HepG2 (cell line): ENCODE results near the gene NAB2. TPM values are rescaled to one million over a fixed set of nuclear protein-coding genes. Genes with fewer than 3 reads are reported as not detected.

Experiments
- ATF7 ChIP-seq, 2 experiments: fragments of 450-650 bp in 1 of 2; sonication (generic) in 1 of 2; formaldehyde crosslinking in 1 of 2; IDR thresholded peaks; 2 replicates each; pipeline versions ENCODE4 v1.4.0 to v1.6.1; 2016 to 2020; ENCODE audit warnings: antibody characterized with exemption in 1 of 2, mild to moderate bottlenecking in 1 of 2, missing genetic modification reagents in 1 of 2
- ESRRA ChIP-seq: sonication (generic); formaldehyde crosslinking; IDR thresholded peaks from 2 replicates; pipeline ENCODE4 v1.5.1; 2020; ENCODE audit warnings: mild to moderate bottlenecking, low read depth, missing genetic modification reagents
- KDM2A ChIP-seq: sonication (generic); formaldehyde crosslinking; IDR thresholded peaks from 2 replicates; pipeline ENCODE4 v1.4.0; 2020; ENCODE audit warnings: low read depth, missing genetic modification reagents, borderline replicate concordance
- KLF16 ChIP-seq, 2 experiments: sonication (generic) in 1 of 2; formaldehyde crosslinking in 1 of 2; IDR thresholded peaks; 2 replicates each; pipeline versions ENCODE4 v1.6.1 to v1.8.0; 2016 to 2023; ENCODE audit warnings: missing genetic modification reagents in 2 of 2, missing compliant biosample characterization in 1 of 2
- PHF8 ChIP-seq: sonication (generic); formaldehyde crosslinking; IDR thresholded peaks from 2 replicates; pipeline ENCODE4 v1.5.0; 2020; ENCODE audit warnings: missing genetic modification reagents
- PITX1 ChIP-seq: sonication (generic); formaldehyde crosslinking; IDR thresholded peaks from 2 replicates; pipeline ENCODE4 v1.5.1; 2020; ENCODE audit warnings: mild to moderate bottlenecking, missing genetic modification reagents
- POLR2A ChIP-seq, 2 experiments: IDR thresholded peaks; 2 replicates each; pipeline ENCODE4 v1.6.1; 2011; ENCODE audit warnings: low read depth in 2 of 2, low read length in 2 of 2, mild to moderate bottlenecking in 1 of 2, moderate library complexity in 1 of 2; ENCODE audit not compliant: insufficient read depth in 1 of 2
- POLR2G ChIP-seq: fragments of 200-400 bp; formaldehyde crosslinking; IDR thresholded peaks from 2 replicates; pipeline ENCODE4 v1.6.1; 2018; ENCODE audit warnings: mild to moderate bottlenecking, low read depth, low read length, moderate library complexity
- TGIF2 ChIP-seq: IDR thresholded peaks from 2 replicates; pipeline ENCODE4 v1.6.1; 2016; ENCODE audit warnings: control low read depth, missing compliant biosample characterization
- ZBTB1 ChIP-seq: sonication (generic); formaldehyde crosslinking; IDR thresholded peaks from 2 replicates; pipeline ENCODE4 v1.4.0; 2020; ENCODE audit warnings: missing genetic modification reagents, borderline replicate concordance
- ZBTB21 ChIP-seq: sonication (generic); formaldehyde crosslinking; IDR thresholded peaks from 2 replicates; pipeline ENCODE4 v1.4.0; 2020; ENCODE audit warnings: missing genetic modification reagents
- ZBTB33 ChIP-seq: sonication (generic); formaldehyde crosslinking; IDR thresholded peaks from 2 replicates; pipeline ENCODE4 v1.4.0; 2020; ENCODE audit warnings: missing genetic modification reagents
- ZHX1 ChIP-seq: sonication (generic); formaldehyde crosslinking; IDR thresholded peaks from 2 replicates; pipeline ENCODE4 v1.8.1; 2022; ENCODE audit warnings: low read depth, mild to moderate bottlenecking, missing genetic modification reagents
- ZKSCAN5 ChIP-seq: sonication (generic); formaldehyde crosslinking; IDR thresholded peaks from 2 replicates; pipeline ENCODE4 v1.5.1; 2020; ENCODE audit warnings: mild to moderate bottlenecking, missing genetic modification reagents
- ZNF263 ChIP-seq: sonication (generic); formaldehyde crosslinking; IDR thresholded peaks from 2 replicates; pipeline ENCODE4 v1.4.0; 2020; ENCODE audit warnings: missing genetic modification reagents
- ZNF33A ChIP-seq: sonication (generic); formaldehyde crosslinking; IDR thresholded peaks from 2 replicates; pipeline ENCODE4 v1.5.1; 2020; ENCODE audit warnings: missing genetic modification reagents, mild to moderate bottlenecking, moderate library complexity, borderline replicate concordance
- ZNF414 ChIP-seq: sonication (generic); formaldehyde crosslinking; IDR thresholded peaks from 2 replicates; pipeline ENCODE4 v1.5.0; 2020; ENCODE audit warnings: missing genetic modification reagents
- ZNF562 ChIP-seq: sonication (generic); formaldehyde crosslinking; IDR thresholded peaks from 2 replicates; pipeline ENCODE4 v1.8.0; 2022; ENCODE audit warnings: missing genetic modification reagents, borderline replicate concordance
- ZSCAN25 ChIP-seq: sonication (generic); formaldehyde crosslinking; IDR thresholded peaks from 2 replicates; pipeline ENCODE4 v1.8.0; 2022; ENCODE audit warnings: mild to moderate bottlenecking, missing genetic modification reagents
- polyA plus RNA-seq, 8 experiments: library from polyadenylated mRNA; depleted of rRNA in 3 of 8; stranded (reverse) in 7 of 8; unstranded in 1 of 8; fragments of >200 nt; fragmentation: Illumina TruSeq in 4 of 8; extraction: Trizol in 4 of 8; gene quantifications; 2 replicates each; pipeline versions ENCODE4 v1.2.1 to v1.2.3, GENCODE V29; 2011 to 2016; ENCODE audit warnings: low read depth in 4 of 8, missing spikeins in 1 of 8, mixed read lengths in 1 of 8; ENCODE audit not compliant: insufficient read depth in 1 of 8
- total RNA-seq, 5 experiments: library from RNA; depleted of rRNA; stranded (reverse); fragments of >200 nt; fragmentation: Illumina TruSeq; extraction: Trizol; gene quantifications; 2 replicates each; pipeline ENCODE4 v1.2.3, GENCODE V29; 2016; ENCODE audit warnings: low read depth in 1 of 5
- TF ChIP-seq, protein P1 (sequence below): sonication (generic); formaldehyde crosslinking; IDR thresholded peaks from 2 replicates; pipeline ENCODE4 v1.8.1; 2023; ENCODE audit warnings: mild to moderate bottlenecking, missing genetic modification reagents
- TF ChIP-seq, protein P2 (sequence below): sonication (generic); formaldehyde crosslinking; IDR thresholded peaks from 2 replicates; pipeline ENCODE4 v1.4.0; 2020; ENCODE audit warnings: mild to moderate bottlenecking, missing genetic modification reagents

NAB2 gene
- total and polyA plus RNA-seq, 2 of the 13 experiments (the other 11 are each of a cell fraction or from before 2014, with no cell fraction given): 11.7 to 12.9 TPM

DNA sequence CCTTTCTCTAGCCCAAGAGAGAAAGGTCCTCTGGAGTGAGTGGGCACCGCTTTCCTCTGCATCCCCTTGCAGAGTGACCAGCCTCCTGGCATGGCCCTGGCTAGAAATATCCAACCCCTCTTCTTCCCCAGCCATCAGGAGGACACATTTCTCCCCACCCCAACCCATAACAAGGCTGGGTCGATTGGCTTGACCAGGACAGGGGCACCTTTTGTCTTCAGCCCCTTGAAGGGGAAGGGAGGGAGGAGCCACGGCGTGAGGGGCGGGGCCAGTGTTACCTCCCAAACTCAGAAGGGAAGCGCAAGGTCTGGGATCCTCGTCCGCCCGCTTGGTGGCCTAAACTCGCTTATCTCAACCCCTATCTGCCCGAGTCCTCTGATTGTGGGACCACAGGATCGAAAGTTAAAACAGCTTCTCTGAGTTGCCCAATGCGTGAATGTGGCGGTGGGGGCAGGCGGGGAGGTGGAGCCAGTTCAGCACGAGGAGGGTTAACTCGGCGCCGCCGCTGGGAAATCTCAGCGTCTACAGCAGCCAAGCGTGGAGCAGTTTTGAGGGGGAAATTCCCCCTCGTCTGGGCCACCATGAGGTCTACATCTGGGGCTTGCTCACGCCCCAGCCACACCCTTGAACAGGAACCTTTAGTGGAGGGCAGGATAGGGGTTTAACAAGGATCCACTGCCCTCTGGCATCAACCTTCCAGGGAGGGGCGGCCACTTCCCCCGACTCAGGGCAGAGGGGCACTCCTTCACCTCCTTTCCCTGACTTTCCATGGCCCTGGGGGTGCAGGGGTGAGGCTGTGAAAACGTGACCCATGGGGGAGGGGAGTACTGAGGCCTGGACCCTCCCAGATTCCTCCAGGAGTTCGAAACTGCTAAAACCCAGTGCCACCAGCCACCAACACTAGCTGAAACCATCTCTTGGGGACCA lies 21.5 kb downstream of the NAB2 start (continued):
- TF ChIP-seq ZNF263: 0 out of 2 replicates have a peak, but pooled peaks have one; percentile 4
- no peak for TF ChIP-seq ZKSCAN5
- no peak for TF ChIP-seq ZHX1 (CRISPR knock-in tag)
- TF ChIP-seq, protein P1, sequence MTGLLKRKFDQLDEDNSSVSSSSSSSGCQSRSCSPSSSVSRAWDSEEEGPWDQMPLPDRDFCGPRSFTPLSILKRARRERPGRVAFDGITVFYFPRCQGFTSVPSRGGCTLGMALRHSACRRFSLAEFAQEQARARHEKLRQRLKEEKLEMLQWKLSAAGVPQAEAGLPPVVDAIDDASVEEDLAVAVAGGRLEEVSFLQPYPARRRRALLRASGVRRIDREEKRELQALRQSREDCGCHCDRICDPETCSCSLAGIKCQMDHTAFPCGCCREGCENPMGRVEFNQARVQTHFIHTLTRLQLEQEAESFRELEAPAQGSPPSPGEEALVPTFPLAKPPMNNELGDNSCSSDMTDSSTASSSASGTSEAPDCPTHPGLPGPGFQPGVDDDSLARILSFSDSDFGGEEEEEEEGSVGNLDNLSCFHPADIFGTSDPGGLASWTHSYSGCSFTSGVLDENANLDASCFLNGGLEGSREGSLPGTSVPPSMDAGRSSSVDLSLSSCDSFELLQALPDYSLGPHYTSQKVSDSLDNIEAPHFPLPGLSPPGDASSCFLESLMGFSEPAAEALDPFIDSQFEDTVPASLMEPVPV (CRISPR knock-in tag): no peak
- TF ChIP-seq POLR2A (IDR thresholded peaks at IDR 0.05; ENCODE audit: insufficient read depth in 1 of 2, low read depth in 2 of 2, low read length in 2 of 2): peak; percentile 1 to 58; a peak in 2 of 4 replicates
- peak; percentile 64; the same call in 1 of the 2 replicates for TF ChIP-seq KDM2A (CRISPR knock-in tag)
- TF ChIP-seq ZNF562 (CRISPR knock-in tag): no peak
- TF ChIP-seq PITX1 (CRISPR knock-in tag): no peak
- no peak for TF ChIP-seq ZBTB1 (CRISPR knock-in tag)
- TF ChIP-seq ESRRA (CRISPR knock-in tag): 0 out of 2 replicates have a peak, but pooled peaks have one; percentile 32
- TF ChIP-seq ZBTB21 (CRISPR knock-in tag): no peak
- TF ChIP-seq TGIF2 (CRISPR knock-in tag): 0 out of 2 replicates have a peak, but pooled peaks have one; percentile 40
- TF ChIP-seq ZSCAN25 (CRISPR knock-in tag): peak; percentile 94
- TF ChIP-seq, protein P2, sequence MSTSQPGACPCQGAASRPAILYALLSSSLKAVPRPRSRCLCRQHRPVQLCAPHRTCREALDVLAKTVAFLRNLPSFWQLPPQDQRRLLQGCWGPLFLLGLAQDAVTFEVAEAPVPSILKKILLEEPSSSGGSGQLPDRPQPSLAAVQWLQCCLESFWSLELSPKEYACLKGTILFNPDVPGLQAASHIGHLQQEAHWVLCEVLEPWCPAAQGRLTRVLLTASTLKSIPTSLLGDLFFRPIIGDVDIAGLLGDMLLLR (CRISPR knock-in tag): 0 out of 2 replicates have a peak, but pooled peaks have one; percentile 31
- 0 out of 2 replicates have a peak, but pooled peaks have one; percentile 30 for TF ChIP-seq ZNF414
- no peak for TF ChIP-seq ZNF33A (CRISPR knock-in tag)
- TF ChIP-seq KLF16 (CRISPR knock-in tag; IDR thresholded peaks at IDR 0.05): peak in 1 of 2 experiments; percentile 33; a peak in 1 of 4 replicates
- peak; percentile 50 for TF ChIP-seq POLR2G
- peak; percentile 23; the same call in 1 of the 2 replicates for TF ChIP-seq PHF8
- no peak for TF ChIP-seq ZBTB33 (CRISPR knock-in tag)
- TF ChIP-seq ATF7 (IDR thresholded peaks at IDR 0.05): no peak
- peak; percentile 35 for TF ChIP-seq ATF7 (CRISPR knock-in tag; IDR thresholded peaks at IDR 0.05)
